ENCODE results near the gene ST6GALNAC6. TPM values are rescaled to one million over a fixed set of nuclear protein-coding genes. Genes with fewer than 3 reads are reported as not detected.
"Not testable (repeated sequence)": the region's sequence is repeated elsewhere in the genome, so short reads cannot be mapped to it uniquely, and the experiment has no call there.

The ST6GALNAC6 gene
- total RNA-seq, 1 experiment from 2014 or later, result 16.5 TPM

DNA sequence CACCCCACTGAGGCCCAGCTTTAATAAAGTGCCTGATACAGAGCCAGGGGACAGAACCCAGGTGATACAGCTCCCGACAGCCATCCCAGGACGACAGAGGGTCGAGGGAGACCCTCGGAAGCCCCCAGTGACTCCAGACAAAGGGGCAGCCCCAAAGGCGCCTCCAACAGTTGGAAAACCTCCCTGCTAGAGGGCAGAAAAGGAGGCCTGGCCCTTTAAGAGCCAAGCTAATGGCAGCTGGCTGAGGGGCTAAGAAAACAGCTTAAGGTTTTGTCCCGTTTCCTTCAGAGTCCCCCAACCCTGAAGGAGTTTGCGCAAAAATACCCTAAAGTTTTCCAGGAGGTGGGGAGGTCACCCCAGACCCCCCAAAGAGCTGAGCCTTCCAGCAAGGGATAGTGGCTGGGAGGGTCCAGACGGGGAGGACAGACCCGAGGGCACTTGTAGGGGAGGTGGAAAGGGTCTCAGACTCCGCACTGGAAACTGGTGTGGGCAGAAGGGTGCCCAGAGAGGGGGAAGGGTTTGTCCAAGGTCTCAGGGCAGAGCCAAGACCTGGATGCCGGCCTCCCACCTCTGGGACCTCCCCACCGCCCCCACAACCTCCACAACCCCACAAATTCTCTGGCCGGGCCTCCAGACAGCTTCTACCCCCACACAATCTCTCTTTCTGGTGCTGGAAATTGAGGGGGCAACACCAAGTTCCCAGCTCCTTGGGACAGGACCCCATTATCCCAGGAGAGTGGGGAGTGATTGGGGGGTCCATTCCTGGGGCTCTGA lies 13.7 kb downstream of the ST6GALNAC6 start:
- H3K4me1 Mint-ChIP-seq (ENCODE audit: insufficient read depth, unreplicated experiment), result no peaks in the 10 kb centered on the region
- no TSS peak for BruUV-seq (replicated peaks)
- H3K4me3 Mint-ChIP-seq (ENCODE audit: unreplicated experiment), result no peak overlapping the region
- CTCF ChIA-PET, result interaction anchor here (0.7 to 1.6 kb wide), 3 partner anchors 21 to 156 kb away, joined by 3 read pairs; no protein-coding TSS in a partner anchor
- no peak for DNase-seq (ENCODE audit: unreplicated experiment)
- no peaks in the 10 kb centered on the region for H3K27me3 Mint-ChIP-seq (ENCODE audit: insufficient read depth, unreplicated experiment)
- TF ChIP-seq CTCF (IDR thresholded peaks at IDR 0.05; ENCODE audit: unreplicated experiment), result no peak
- intact Hi-C loops (cut with micrococcal nuclease), result no loop called here
- no peaks in the 10 kb centered on the region for H3K9me3 Mint-ChIP-seq (ENCODE audit: unreplicated experiment)
- H3K36me3 Mint-ChIP-seq (ENCODE audit: insufficient read depth, unreplicated experiment), result peaks cover 15% of the 10 kb centered on the region
- POLR2A ChIA-PET, result interaction anchor here (0.7 to 1.3 kb wide), 3 partner anchors 30 to 100 kb away, joined by 3 read pairs; partner anchors contain the start of gene CDK9
- H3K27ac Mint-ChIP-seq (ENCODE audit: low read depth, unreplicated experiment), result no peak overlapping the region

DNA sequence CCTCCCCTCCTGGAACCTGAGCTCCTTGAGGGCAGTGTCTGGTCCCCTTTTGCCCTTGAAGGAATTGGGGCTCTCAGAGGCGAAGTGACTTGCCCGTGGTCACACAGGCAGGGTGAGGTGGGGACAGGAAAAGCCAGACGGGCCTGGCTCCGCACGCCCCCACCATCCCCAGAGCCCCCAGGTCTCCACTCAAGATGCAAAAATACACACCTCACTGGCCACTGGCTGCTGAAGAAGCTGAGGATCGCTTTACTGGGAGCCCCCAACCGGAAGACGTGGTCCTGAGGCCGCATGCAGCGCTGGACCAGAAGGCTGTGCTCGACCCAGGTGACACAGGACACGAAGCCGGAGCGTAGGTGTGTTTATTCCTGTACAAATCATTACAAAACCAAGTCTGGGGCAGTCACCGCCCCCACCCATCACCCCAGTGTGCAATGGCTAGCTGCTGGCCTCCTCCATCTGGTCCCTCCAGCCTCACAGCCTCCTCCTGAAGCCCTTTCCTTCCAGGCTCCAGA lies 14.4 kb downstream of the ST6GALNAC6 start:
- intact Hi-C loops (cut with micrococcal nuclease), result no loop called here
- Mint-ChIP-seq H3K27ac (ENCODE audit: low read depth, unreplicated experiment) (no peak overlapping the region), H3K9me3 (ENCODE audit: unreplicated experiment) (no peaks in the 10 kb centered on the region), H3K27me3 (ENCODE audit: insufficient read depth, unreplicated experiment) (no peaks in the 10 kb centered on the region), H3K4me1 (ENCODE audit: insufficient read depth, unreplicated experiment) (no peaks in the 10 kb centered on the region), H3K4me3 (ENCODE audit: unreplicated experiment) (no peak overlapping the region), H3K36me3 (ENCODE audit: insufficient read depth, unreplicated experiment) (peaks cover 15% of the 10 kb centered on the region)
- no peak for DNase-seq (ENCODE audit: unreplicated experiment)
- ChIA-PET POLR2A (interaction anchor here (1.3 kb wide), 1 partner anchor 31 kb away, joined by 3 read pairs; no protein-coding TSS in a partner anchor), CTCF (interaction anchor here (0.7 to 1.6 kb wide), 3 partner anchors 21 to 156 kb away, joined by 3 read pairs; no protein-coding TSS in a partner anchor)
- TF ChIP-seq CTCF (IDR thresholded peaks at IDR 0.05; ENCODE audit: unreplicated experiment), result no peak
- BruUV-seq (replicated peaks), result no TSS peak

DNA sequence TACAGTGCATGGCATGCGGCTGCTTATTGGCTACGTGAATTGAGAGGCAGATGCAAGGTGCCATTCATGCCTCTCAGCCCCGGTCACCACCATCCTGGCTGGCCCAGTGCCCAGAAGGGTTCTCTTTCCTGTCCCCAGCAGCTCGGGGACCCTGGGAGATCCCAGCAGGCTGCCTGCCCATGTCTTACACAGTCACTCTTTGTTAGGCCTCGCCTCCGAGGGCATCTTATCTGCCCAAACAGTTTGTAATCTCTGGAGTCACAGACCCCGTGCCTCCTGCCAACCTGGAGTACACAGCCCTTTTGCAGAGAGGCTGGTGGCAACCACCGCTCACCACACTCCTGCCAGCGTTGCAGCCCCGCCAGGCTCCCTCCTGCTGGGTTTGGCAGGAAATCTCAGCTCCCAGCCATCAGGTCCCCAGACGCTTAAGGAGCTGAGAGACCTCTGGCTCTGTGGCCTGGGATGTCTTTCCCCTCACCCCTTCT lies 14.9 kb downstream of the ST6GALNAC6 start:
- H3K27me3 Mint-ChIP-seq (ENCODE audit: insufficient read depth, unreplicated experiment), result no peaks in the 10 kb centered on the region
- intact Hi-C loops (cut with micrococcal nuclease), result no loop called here
- H3K9me3 Mint-ChIP-seq (ENCODE audit: unreplicated experiment), result no peaks in the 10 kb centered on the region
- H3K4me3 Mint-ChIP-seq (ENCODE audit: unreplicated experiment), result no peak overlapping the region
- no peak for DNase-seq (ENCODE audit: unreplicated experiment)
- no TSS peak for BruUV-seq (replicated peaks)
- H3K4me1 Mint-ChIP-seq (ENCODE audit: insufficient read depth, unreplicated experiment), result no peaks in the 10 kb centered on the region
- ChIA-PET POLR2A (interaction anchor here (1.3 kb wide), 1 partner anchor 31 kb away, joined by 3 read pairs; no protein-coding TSS in a partner anchor), CTCF (interaction anchor here (0.5 to 1.6 kb wide), 3 partner anchors 14 to 92 kb away, joined by 3 to 5 read pairs (median 3); no protein-coding TSS in a partner anchor)
- no peak overlapping the region for H3K27ac Mint-ChIP-seq (ENCODE audit: low read depth, unreplicated experiment)
- H3K36me3 Mint-ChIP-seq (ENCODE audit: insufficient read depth, unreplicated experiment), result peaks cover 15% of the 10 kb centered on the region
- no peak for TF ChIP-seq CTCF (IDR thresholded peaks at IDR 0.05; ENCODE audit: unreplicated experiment)

GRCh38 chr9:127883959-127884358 lies 15.4 kb downstream of the ST6GALNAC6 start:
- peaks cover 15% of the 10 kb centered on the region for H3K36me3 Mint-ChIP-seq (ENCODE audit: insufficient read depth, unreplicated experiment)
- DNase-seq (ENCODE audit: unreplicated experiment), result no peak
- H3K4me3 Mint-ChIP-seq (ENCODE audit: unreplicated experiment), result no peak overlapping the region
- H3K9me3 Mint-ChIP-seq (ENCODE audit: unreplicated experiment), result no peaks in the 10 kb centered on the region
- intact Hi-C loops (cut with micrococcal nuclease), result no loop called here
- CTCF ChIA-PET, result interaction anchor here (0.5 to 0.7 kb wide), 3 partner anchors 14 to 99 kb away, joined by 3 to 5 read pairs (median 3); no protein-coding TSS in a partner anchor
- POLR2A ChIA-PET, result no interaction called here
- H3K27ac Mint-ChIP-seq (ENCODE audit: low read depth, unreplicated experiment), result no peak overlapping the region
- no peaks in the 10 kb centered on the region for H3K4me1 Mint-ChIP-seq (ENCODE audit: insufficient read depth, unreplicated experiment)
- no TSS peak for BruUV-seq (replicated peaks)
- no peak for TF ChIP-seq CTCF (IDR thresholded peaks at IDR 0.05; ENCODE audit: unreplicated experiment)
- no peaks in the 10 kb centered on the region for H3K27me3 Mint-ChIP-seq (ENCODE audit: insufficient read depth, unreplicated experiment)

GRCh38 chr9:127881715-127882114 lies 17.7 kb downstream of the ST6GALNAC6 start:
- intact Hi-C loops (cut with micrococcal nuclease); H3K4me1 Mint-ChIP-seq (ENCODE audit: insufficient read depth, unreplicated experiment); H3K9me3 Mint-ChIP-seq (ENCODE audit: unreplicated experiment); H3K27ac Mint-ChIP-seq (ENCODE audit: low read depth, unreplicated experiment); BruUV-seq (replicated peaks); H3K4me3 Mint-ChIP-seq (ENCODE audit: unreplicated experiment); H3K27me3 Mint-ChIP-seq (ENCODE audit: insufficient read depth, unreplicated experiment); DNase-seq (ENCODE audit: unreplicated experiment): not testable (repeated sequence)
- POLR2A ChIA-PET, result interaction anchor here (0.7 to 1.2 kb wide), 4 partner anchors 8 to 64 kb away, joined by 3 to 5 read pairs (median 4); no protein-coding TSS in a partner anchor
- CTCF ChIA-PET, result interaction anchor here (0.7 to 2.0 kb wide), 3 partner anchors 12 to 40 kb away, joined by 3 to 8 read pairs (median 4); no protein-coding TSS in a partner anchor
- peaks cover 11% of the 10 kb centered on the region for H3K36me3 Mint-ChIP-seq (ENCODE audit: insufficient read depth, unreplicated experiment)

Data from MCF 10A (cell line).